Measurements from ENCODE around the gene PIGQ. TPM values are rescaled to one million over a fixed set of nuclear protein-coding genes. Genes with fewer than 3 reads are reported as not detected.

PIGQ gene
- total RNA-seq, 4 donors from 2014 or later, result 30.4 to 42.4 (median 36.8) TPM

DNA sequence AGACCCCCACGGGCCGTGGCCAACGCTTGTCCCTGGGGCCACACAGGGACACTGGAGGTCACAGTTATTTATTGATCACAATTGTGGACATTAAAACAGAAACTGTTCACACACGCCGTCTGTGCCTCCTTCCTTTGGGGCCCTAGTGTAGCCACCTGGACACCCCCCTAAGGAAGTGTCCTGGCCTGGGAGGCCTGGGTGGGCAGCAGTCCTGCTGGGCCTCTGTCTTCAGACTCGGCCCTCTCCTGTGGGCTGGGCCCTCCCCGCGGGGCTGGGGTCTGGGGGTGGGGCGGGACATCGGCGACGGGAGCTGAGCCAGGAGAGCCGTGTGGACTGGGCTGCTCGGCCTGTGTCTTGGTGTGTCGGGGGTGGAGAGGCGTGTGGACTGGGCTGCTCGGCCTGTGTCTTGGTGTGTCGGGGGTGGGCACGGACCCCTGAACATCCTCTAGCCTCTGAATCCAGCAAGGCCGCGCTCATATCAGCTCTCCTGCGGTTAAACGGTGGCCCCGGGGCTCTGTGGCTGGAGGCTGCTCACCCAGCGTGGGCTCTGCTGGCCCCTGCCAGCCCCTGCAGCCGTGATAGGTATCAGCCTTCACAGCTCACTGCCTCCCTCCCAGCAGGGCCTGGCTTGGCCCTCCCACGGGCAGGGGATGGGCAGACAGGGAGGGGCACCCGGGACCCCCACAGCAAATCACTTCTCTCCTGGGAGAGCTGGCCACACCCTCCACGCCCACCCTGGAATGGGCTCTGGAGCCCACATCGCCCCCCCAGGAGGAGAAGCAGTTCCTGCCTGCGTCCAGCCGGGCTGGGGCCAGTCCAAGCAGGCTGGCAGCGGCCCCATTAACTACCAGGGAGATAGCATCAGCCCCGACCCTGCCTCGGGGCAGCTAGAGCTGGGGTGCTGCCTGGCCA is 4.1 kb upstream of the PIGQ start:
- 43% methylated on average over 6 of the region's 35 CpGs; no CpG with 5 or more reads in 1 of the 2 donors for WGBS, 2 donors (ENCODE audit: low coverage in 1 of 2)
- Histone ChIP-seq H3K9me3 (no peaks in the 10 kb centered on the region), H3K36me3 (no peaks in the 10 kb centered on the region), H3K27me3 (peaks cover 43% of the 10 kb centered on the region), H3K4me1 (peaks cover 0 to 57% (median 38%) of the 10 kb centered on the region in 3 donors), H3K27ac (peak overlapping the region in 2 of 4 donors; percentile 51 to 74), H3K4me3 (no peak overlapping the region)
- no peak for TF ChIP-seq POLR2AphosphoS5 (IDR thresholded peaks at IDR 0.05)
- TF ChIP-seq, protein P1, sequence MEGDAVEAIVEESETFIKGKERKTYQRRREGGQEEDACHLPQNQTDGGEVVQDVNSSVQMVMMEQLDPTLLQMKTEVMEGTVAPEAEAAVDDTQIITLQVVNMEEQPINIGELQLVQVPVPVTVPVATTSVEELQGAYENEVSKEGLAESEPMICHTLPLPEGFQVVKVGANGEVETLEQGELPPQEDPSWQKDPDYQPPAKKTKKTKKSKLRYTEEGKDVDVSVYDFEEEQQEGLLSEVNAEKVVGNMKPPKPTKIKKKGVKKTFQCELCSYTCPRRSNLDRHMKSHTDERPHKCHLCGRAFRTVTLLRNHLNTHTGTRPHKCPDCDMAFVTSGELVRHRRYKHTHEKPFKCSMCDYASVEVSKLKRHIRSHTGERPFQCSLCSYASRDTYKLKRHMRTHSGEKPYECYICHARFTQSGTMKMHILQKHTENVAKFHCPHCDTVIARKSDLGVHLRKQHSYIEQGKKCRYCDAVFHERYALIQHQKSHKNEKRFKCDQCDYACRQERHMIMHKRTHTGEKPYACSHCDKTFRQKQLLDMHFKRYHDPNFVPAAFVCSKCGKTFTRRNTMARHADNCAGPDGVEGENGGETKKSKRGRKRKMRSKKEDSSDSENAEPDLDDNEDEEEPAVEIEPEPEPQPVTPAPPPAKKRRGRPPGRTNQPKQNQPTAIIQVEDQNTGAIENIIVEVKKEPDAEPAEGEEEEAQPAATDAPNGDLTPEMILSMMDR (IDR thresholded peaks at IDR 0.05), result no peak
- TF ChIP-seq EP300 (IDR thresholded peaks at IDR 0.05), result no peak
- no peak for TF ChIP-seq POLR2A (IDR thresholded peaks at IDR 0.05)
- ATAC-seq, result no peak

DNA sequence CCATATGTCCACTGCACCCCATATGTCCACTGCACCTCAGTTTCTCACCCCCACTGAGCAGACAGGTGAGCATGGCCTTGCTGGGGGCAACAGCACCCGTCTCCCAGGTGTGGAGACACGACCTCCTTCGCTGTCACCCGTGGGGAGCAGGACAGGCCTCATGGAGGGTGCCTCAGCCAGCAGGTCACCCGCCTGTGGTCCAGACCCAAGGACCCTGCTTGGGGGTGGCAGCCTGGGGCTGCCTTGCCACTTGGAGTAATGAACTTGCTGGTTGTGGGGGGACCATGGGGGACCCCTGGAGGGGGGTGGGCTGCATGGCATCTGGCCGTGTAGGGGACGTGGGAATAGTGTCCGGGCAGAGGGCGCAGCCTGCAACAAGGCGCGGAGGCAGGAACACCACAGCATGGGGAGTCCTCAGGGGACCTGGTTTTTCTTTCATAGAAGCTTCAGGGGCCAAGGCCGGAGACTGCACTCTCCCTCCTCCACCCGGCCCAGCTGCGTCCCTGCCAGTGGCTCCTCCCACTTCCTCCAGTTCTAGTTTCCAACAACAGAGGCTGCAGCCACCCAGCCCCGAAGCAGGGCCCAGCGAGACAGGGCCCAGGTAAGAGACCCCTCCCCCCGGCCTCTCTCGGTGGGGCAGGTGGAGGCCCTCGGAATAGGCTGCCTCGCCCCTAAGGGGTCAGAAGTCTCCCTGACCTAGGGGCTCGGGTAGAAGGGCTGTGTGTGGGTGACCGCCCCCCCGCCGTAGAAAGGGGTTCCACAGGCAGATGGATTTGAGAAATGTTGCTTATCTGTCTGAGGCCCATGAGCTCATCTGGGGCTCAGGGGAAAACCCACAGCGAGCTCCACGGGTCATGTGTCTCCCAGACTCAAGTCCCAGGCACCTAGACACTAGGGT is 3.0 kb upstream of the PIGQ start, which contains the start of gene NHLRC4:
NHLRC4 (plus strand) TSS at position 531 of the 898 bp plus-strand sequence. CDS start 1,043 bp downstream, outside the sequence.
- Histone ChIP-seq H3K36me3 (peaks cover 0 to under 1% of the 10 kb centered on the region in 2 donors), H3K4me3 (peak within 1 kb of the TSS in 1 of 2 donors; percentile 41), H3K27me3 (peaks cover 32% of the 10 kb centered on the region), H3K4me1 (peaks cover 0 to 64% (median 38%) of the 10 kb centered on the region in 3 donors), H3K9me3 (no peaks in the 10 kb centered on the region), H3K27ac (peak within 1 kb of the TSS in 3 of 4 donors; percentile 43 to 74 (median 51))
- TF ChIP-seq, protein P1 (IDR thresholded peaks at IDR 0.05), result no peak
- TF ChIP-seq EP300 (IDR thresholded peaks at IDR 0.05), result no peak
- no peak for TF ChIP-seq POLR2AphosphoS5 (IDR thresholded peaks at IDR 0.05)
- TF ChIP-seq POLR2A (IDR thresholded peaks at IDR 0.05), result no peak
- ATAC-seq, result peak; percentile 50
- WGBS, 2 donors (ENCODE audit: low coverage in 1 of 2), result 30 to 40% methylated on average over 2 to 6 of the region's 26 CpGs

DNA sequence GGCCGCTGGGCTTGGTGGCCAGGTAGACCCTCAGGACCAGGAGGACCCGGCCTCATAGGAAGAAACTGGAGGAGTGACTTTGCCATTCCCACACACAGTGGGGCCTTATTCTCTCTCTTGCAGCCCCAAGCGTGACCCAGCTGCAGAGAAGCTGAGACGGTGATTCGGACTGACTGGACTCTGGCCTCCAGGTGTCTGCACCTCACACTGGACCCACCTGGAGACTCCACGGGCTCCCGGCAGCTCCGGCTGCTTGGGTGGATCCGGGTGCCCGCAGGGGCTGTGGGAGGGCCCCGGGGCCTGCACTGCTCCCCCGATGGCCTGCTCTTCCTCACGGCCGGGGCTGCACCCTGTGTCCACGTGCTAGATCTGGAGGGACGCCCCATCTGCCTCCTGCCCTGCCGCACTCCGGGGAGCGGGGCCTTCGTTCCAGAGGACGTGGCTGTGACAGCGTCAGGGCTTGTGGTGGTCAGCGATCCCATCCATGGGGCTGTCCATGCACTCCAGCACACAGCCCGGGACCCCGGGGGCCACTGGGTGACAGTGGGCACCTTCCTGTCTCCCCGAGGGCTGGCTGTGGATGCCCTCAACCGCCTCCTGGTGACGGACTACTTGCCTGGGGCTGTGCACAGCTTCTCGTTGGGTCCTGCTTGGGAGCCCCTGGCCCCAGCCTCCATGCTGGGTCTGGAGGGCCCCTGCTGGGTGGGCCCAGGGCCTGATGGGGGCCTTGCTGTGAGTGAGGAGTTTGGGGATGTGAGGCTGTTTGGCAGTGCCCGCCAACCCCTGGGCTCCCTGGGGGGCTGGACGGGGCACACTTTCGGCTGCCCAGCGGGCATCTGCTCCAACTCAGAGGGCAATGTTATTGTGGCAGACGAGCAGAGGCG is 2.2 kb upstream of the PIGQ start:
- Histone ChIP-seq H3K4me3 (peak overlapping the region in 1 of 2 donors; percentile 41), H3K36me3 (peaks cover 0 to 10% of the 10 kb centered on the region in 2 donors), H3K27ac (peak overlapping the region in 3 of 4 donors; percentile 43 to 88 (median 51)), H3K27me3 (peaks cover 27% of the 10 kb centered on the region), H3K9me3 (no peaks in the 10 kb centered on the region), H3K4me1 (peaks cover 0 to 64% (median 38%) of the 10 kb centered on the region in 3 donors)
- no peak for ATAC-seq
- TF ChIP-seq POLR2A (IDR thresholded peaks at IDR 0.05), result no peak
- TF ChIP-seq EP300 (IDR thresholded peaks at IDR 0.05), result no peak
- TF ChIP-seq, protein P1 (IDR thresholded peaks at IDR 0.05), result no peak
- TF ChIP-seq POLR2AphosphoS5 (IDR thresholded peaks at IDR 0.05), result no peak
- WGBS, 2 donors (ENCODE audit: low coverage in 1 of 2), result no CpG with 5 or more reads among the region's 35 CpGs
